Heart left ventricle (tissue), 16 donors: Measurements from ENCODE around the gene CENPA. TPM values are rescaled to one million over a fixed set of nuclear protein-coding genes. Genes with fewer than 3 reads are reported as not detected.
A peak's percentile ranks its signal among the peaks of the same experiment; 100 is the strongest.

Source experiments
- ATAC-seq, 4 donors: fragments of 200-7000 bp; cut with Tn5 transposase; one replicate each; pipeline ENCODE4 v1.9.1; 2020 to 2022; ENCODE audit warnings: moderate library complexity in 4 of 4, mild to moderate bottlenecking in 3 of 4, moderate number of reproducible peaks in 1 of 4
- DNase-seq, 5 donors: peaks; one replicate each; pipeline ENCODE4 v3.0.0-alpha.2; 2020
- H3K27ac ChIP-seq, 12 donors: fragments of 200-600 bp; sonication (generic) in 4 of 12; one replicate each; pipeline versions ENCODE4 v1.5.0 to v1.8.0; 2016 to 2022; ENCODE audit warnings: mild to moderate bottlenecking in 2 of 12
- H3K27me3 ChIP-seq, 9 donors: fragments of 200-600 bp; sonication (generic) in 2 of 9; one replicate each; pipeline versions ENCODE4 v1.5.1 to v1.8.0; 2016 to 2022; ENCODE audit warnings: mild to moderate bottlenecking in 3 of 9
- H3K36me3 ChIP-seq, 9 donors: fragments of 200-600 bp; sonication (generic) in 2 of 9; one replicate each; pipeline versions ENCODE4 v1.5.0 to v1.8.0; 2018 to 2022; ENCODE audit warnings: mild to moderate bottlenecking in 2 of 9
- H3K4me1 ChIP-seq, 12 donors: fragments of 200-600 bp; sonication (generic) in 4 of 12; one replicate each; pipeline versions ENCODE4 v1.5.0 to v1.8.0; 2016 to 2022; ENCODE audit warnings: mild to moderate bottlenecking in 3 of 12
- H3K4me3 ChIP-seq, 12 donors: fragments of 200-600 bp; sonication (generic) in 4 of 12; one replicate each; pipeline versions ENCODE4 v1.5.0 to v1.8.0; 2017 to 2022; ENCODE audit warnings: mild to moderate bottlenecking in 9 of 12, moderate library complexity in 4 of 12
- H3K9me3 ChIP-seq, 12 donors: fragments of 200-600 bp; sonication (generic) in 4 of 12; one replicate each; pipeline versions ENCODE4 v1.5.0 to v1.8.0; 2016 to 2022; ENCODE audit warnings: mild to moderate bottlenecking in 1 of 12
- POLR2A ChIP-seq, 2 donors: fragments of 450-650 bp; IDR thresholded peaks; one replicate each; pipeline ENCODE4 v1.6.1; 2017; ENCODE audit warnings: antibody characterized with exemption in 2 of 2, mild to moderate bottlenecking in 2 of 2, moderate library complexity in 2 of 2
- WGBS, 4 donors: extraction: QIAGEN DNeasy Blood & Tissue Kit in 2 of 4; methylation state at CpG; one replicate each; pipeline versions ENCODE4 v1.1.5 to v1.1.7; 2013 to 2018; 5-methylcytosine and 5-hydroxymethylcytosine counted together
- intact Hi-C, 10 donors: fragments of 100-400 bp; cut with DNase I; formaldehyde crosslinking; loops; one replicate each; pipeline versions ENCODE4 v1.11.1 to v1.14.2; 2022
- polyA plus RNA-seq, 2 donors: library from polyadenylated mRNA; stranded (reverse); fragments of 200-250 nt; gene quantifications; one replicate each; pipeline ENCODE4 v1.2.3, GENCODE V29; 2013
- total RNA-seq, 9 donors: library from RNA; depleted of rRNA in 2 of 9; stranded (reverse); fragments of >200 nt in 2 of 9; fragmentation: NEBNext Ultra II Directional in 3 of 9; extraction: Animal tissue kit (Norgen Biotek cat#: 25700) in 3 of 9; gene quantifications; one replicate each; pipeline versions ENCODE4 v1.1.0 to v1.2.4, GENCODE V29; 2016 to 2023
- TF ChIP-seq, protein P1 (sequence below), 12 donors: fragments of 200-600 bp; sonication (generic) in 4 of 12; IDR thresholded peaks; one replicate each; pipeline versions ENCODE4 v1.5.0 to v1.8.0; 2018 to 2022; ENCODE audit warnings: antibody characterized with exemption in 12 of 12, mild to moderate bottlenecking in 5 of 12
- donor health status: ischemic (EF 13 %, LVEDD 7.1; RV severe dilation, severe dysfunction).
- donor health status: healthy with polysubstance abuse.
- donor health status: DM: no; HTN: yes; CAD: no.
- donor health status: DM: no; HTN: no; CAD: no.
- donor health status: ischemic (EF 25% LVEDD 6.9; RV normal size, moderate dysfunction).
- donor health status: ischemic (EF 25% LVEDD 5.7; RV mildly dilated, moderate dysfunction).
- donor health status: healthy.
- donor health status: DM: yes; HTN: yes; CAD: no.
- donor health status: ischemic (EF 35%, LVEDD 5.7; RV mildly dilated, moderate dysfunction).
- donor health status: nonischemic (EF 11% LVEDD 7.7; RV severe dilation, severe dysfunction).
- donor health status: DM: yes; HTN: yes; CAD: no.
- donor health status: PGD.
- donor health status: ischemic (EF 29% LVEDD 5.4; RV normal size, mild dysfunction).
- donor health status: nonischemic (EF 23%, LVEDD 6.1; RV moderate dilation, normal function).

CENPA gene
- total and polyA plus RNA-seq, 11 donors, result 0.25 to 26.8 (median 3.2) TPM; not detected in 1

DNA sequence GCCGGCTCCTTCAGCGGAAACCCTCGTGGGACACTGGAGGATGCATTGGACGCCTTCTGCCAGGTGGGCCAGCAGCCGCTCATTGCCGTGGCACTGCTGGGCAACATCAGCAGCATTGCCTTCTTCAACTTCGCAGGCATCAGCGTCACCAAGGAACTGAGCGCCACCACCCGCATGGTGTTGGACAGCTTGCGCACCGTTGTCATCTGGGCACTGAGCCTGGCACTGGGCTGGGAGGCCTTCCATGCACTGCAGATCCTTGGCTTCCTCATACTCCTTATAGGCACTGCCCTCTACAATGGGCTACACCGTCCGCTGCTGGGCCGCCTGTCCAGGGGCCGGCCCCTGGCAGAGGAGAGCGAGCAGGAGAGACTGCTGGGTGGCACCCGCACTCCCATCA, 7.8 kb upstream of the CENPA start:
- DNase-seq (no peak), ATAC-seq (peak in 1 of 4 donors; percentile 11)
- Histone ChIP-seq H3K36me3 (peaks cover 0 to 82% (median 73%) of the 10 kb centered on the region in 9 donors), H3K27me3 (no peaks in the 10 kb centered on the region), H3K4me3 (no peak overlapping the region), H3K4me1 (peaks cover 0 to 15% (median 2%) of the 10 kb centered on the region in 12 donors), H3K27ac (no peak overlapping the region), H3K9me3 (no peaks in the 10 kb centered on the region)
- TF ChIP-seq, protein P1, sequence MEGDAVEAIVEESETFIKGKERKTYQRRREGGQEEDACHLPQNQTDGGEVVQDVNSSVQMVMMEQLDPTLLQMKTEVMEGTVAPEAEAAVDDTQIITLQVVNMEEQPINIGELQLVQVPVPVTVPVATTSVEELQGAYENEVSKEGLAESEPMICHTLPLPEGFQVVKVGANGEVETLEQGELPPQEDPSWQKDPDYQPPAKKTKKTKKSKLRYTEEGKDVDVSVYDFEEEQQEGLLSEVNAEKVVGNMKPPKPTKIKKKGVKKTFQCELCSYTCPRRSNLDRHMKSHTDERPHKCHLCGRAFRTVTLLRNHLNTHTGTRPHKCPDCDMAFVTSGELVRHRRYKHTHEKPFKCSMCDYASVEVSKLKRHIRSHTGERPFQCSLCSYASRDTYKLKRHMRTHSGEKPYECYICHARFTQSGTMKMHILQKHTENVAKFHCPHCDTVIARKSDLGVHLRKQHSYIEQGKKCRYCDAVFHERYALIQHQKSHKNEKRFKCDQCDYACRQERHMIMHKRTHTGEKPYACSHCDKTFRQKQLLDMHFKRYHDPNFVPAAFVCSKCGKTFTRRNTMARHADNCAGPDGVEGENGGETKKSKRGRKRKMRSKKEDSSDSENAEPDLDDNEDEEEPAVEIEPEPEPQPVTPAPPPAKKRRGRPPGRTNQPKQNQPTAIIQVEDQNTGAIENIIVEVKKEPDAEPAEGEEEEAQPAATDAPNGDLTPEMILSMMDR (IDR thresholded peaks at IDR 0.05), result no peak
- TF ChIP-seq POLR2A (IDR thresholded peaks at IDR 0.05), result no peak
- intact Hi-C loops, result no loop called here
- WGBS, 4 donors, result 94 to 99% (median 96%) methylated on average over 12 to 18 of the region's 18 CpGs

DNA sequence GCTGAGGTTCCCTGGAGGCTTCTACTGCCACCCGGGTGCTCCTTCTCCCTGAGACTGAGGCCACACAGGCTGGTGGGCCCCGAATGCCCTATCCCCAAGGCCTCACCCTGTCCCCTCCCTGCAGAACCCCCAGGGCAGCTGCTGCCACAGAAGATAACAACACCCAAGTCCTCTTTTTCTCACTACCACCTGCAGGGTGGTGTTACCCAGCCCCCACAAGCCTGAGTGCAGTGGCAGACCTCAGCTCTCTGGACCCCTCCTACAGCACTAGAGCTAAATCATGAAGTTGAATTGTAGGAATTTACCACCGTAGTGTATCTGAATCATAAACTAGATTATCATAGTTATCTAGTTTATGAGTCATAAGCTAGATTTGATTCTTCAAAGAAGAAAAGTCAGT, 7.3 kb upstream of the CENPA start:
- H3K36me3 ChIP-seq, result peaks cover 0 to 82% (median 73%) of the 10 kb centered on the region in 9 donors
- intact Hi-C loops, result no loop called here
- WGBS, 4 donors, result 79 to 90% (median 85%) methylated on average over 3 of the region's 3 CpGs

DNA sequence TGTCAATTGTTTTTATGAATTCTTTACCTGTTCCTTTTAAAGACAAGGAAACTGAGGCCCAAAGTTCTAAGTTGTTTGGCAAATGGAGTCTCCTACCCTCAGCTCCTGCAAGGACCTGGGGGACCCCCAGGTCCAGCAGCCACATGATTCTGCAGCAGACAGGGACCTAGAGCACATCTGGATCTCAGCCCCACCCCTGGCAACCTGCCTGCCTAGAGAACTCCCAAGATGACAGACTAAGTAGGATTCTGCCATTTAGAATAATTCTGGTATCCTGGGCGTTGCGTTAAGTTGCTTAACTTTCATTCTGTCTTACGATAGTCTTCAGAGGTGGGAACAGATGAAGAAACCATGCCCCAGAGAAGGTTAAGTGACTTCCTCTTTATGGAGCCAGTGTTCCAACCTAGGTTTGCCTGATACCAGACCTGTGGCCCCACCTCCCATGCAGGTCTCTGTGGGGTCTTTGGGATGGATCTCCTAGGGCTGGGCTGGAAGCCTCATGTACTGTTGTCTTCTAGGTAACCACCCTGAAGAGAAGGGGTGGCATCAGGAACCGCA, 5.6 kb upstream of the CENPA start:
- no peak for TF ChIP-seq POLR2A (IDR thresholded peaks at IDR 0.05)
- TF ChIP-seq, protein P1 (IDR thresholded peaks at IDR 0.05), result no peak

More for the DNA sequence above, 7.3 kb upstream of the CENPA start:
- H3K9me3 ChIP-seq, result no peaks in the 10 kb centered on the region
- no peak overlapping the region for H3K27ac ChIP-seq
- ATAC-seq (no peak), DNase-seq (no peak)
- TF ChIP-seq, protein P1 (IDR thresholded peaks at IDR 0.05), result no peak
- no peak for TF ChIP-seq POLR2A (IDR thresholded peaks at IDR 0.05)
- H3K4me3 ChIP-seq, result no peak overlapping the region
- no peaks in the 10 kb centered on the region for H3K27me3 ChIP-seq
- peaks cover 0 to 11% (median 0%) of the 10 kb centered on the region in 12 donors for H3K4me1 ChIP-seq

DNA sequence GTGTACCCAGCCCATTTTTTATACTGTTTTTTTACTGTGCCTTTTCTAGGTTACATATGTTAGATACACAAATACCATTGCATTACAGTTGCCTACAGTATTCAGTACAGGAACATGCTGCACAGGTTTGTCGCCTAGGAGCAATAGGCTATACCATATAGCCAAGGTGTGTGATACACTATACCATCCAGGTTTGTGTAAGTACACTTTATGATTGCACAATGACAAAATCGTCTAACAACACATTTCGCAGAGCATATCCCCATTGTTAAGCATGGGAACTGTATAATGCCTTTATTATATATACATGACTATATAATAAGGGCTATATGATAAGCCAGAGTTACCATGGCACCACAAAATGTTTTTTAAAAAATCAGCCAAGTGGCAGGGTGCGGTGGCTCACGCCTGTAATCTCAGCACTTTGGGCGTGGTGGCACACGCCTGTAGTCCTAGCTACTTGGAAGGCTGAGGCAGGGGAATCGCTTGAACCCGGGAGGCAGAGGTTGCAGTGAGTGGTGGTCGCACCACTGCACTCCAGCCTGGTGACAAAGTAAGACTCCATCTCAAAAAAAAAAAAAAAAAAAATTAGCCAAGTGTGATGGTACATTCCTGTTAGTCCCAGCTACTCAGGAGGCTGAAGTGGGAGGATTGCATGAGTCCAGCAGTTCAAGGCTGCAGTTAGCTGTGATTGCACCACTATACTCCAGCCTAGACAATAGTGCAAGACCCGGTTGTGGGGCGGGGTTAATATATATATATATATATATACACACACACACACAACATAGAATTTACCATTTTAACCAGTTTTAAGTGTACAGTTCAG, 2.8 kb upstream of the CENPA start:
- H3K4me1 ChIP-seq, result peaks cover 0 to 22% (median 7%) of the 10 kb centered on the region in 12 donors
- H3K4me3 ChIP-seq, result no peak overlapping the region
- H3K9me3 ChIP-seq, result no peaks in the 10 kb centered on the region
- TF ChIP-seq, protein P1 (IDR thresholded peaks at IDR 0.05), result no peak
- TF ChIP-seq POLR2A (IDR thresholded peaks at IDR 0.05), result no peak
- intact Hi-C loops, result no loop called here
- DNase-seq (no peak), ATAC-seq (no peak)
- WGBS, 4 donors, result 89 to 92% (median 91%) methylated on average over 12 of the region's 12 CpGs
- H3K36me3 ChIP-seq, result peaks cover 0 to 38% (median 32%) of the 10 kb centered on the region in 9 donors
- H3K27me3 ChIP-seq, result no peaks in the 10 kb centered on the region
- no peak overlapping the region for H3K27ac ChIP-seq

More for the DNA sequence above, 5.6 kb upstream of the CENPA start:
- Histone ChIP-seq H3K27me3 (no peaks in the 10 kb centered on the region), H3K27ac (no peak overlapping the region), H3K9me3 (no peaks in the 10 kb centered on the region), H3K4me3 (no peak overlapping the region), H3K4me1 (peaks cover 0 to 6% (median 3%) of the 10 kb centered on the region in 12 donors), H3K36me3 (peaks cover 0 to 66% (median 60%) of the 10 kb centered on the region in 9 donors)
- no peak for ATAC-seq
- DNase-seq, result no peak
- 93 to 94% (median 93%) methylated on average over 4 of the region's 4 CpGs for WGBS, 4 donors
- intact Hi-C loops, result no loop called here
